GM12892 (cell line): ENCODE results near the gene AQP12A.
"Not testable (repeated sequence)": the region's sequence is repeated elsewhere in the genome, so short reads cannot be mapped to it uniquely, and the experiment has no call there.

Source experiments
- POLR2A ChIP-seq: IDR thresholded peaks from 2 replicates; pipeline ENCODE4 v1.6.1; 2011; ENCODE audit warnings: low read depth, low read length, control low read depth
- TAF1 ChIP-seq: IDR thresholded peaks from 2 replicates; pipeline ENCODE4 v1.6.1; 2011; ENCODE audit warnings: low read depth, mild to moderate bottlenecking, control low read depth, low read length, borderline replicate concordance

GRCh38 chr2:240659883-240660282, 31.8 kb upstream of the AQP12A start:
- not testable (repeated sequence) for TF ChIP-seq POLR2A, TAF1
